K562 (cell line): ENCODE measurements around the gene SIGLEC1. TPM values are rescaled to one million over a fixed set of nuclear protein-coding genes. Genes with fewer than 3 reads are reported as not detected.
A peak's percentile ranks its signal among the peaks of the same experiment; 100 is the strongest.

Source experiments
- ATAC-seq: fragments of 200-7000 bp; cut with Tn5 transposase; 3 replicates; pipeline ENCODE4 v1.9.1; 2020; ENCODE audit warnings: moderate library complexity
- BruUV-seq: library from RNA; stranded (reverse); fragments of 400-500 nt; replicated peaks from 2 replicates; lab custom pipeline; 2021; lab: Mats Ljungman, UMichigan
- CTCF ChIA-PET: fragments of 300-600 bp; formaldehyde crosslinking; extraction: SDS; loops from one replicate; lab custom pipeline; 2021; ENCODE audit warnings: low intra/inter-chr PET ratio; lab: Yijun Ruan, JAX
- POLR2A ChIA-PET: fragments of 300-600, 350-650 bp; sonication (Branson Sonifier 250); formaldehyde crosslinking; extraction: SDS; loops from one replicate; lab custom pipeline; 2021; ENCODE audit warnings: antibody characterized with exemption, inconsistent platforms; lab: Yijun Ruan, JAX
- DNase-seq, 4 experiments: peaks; one replicate each; pipeline versions ENCODE4 v3.0.0 to v3.0.0-alpha.2; 2011 to 2018; ENCODE audit warnings: low spot score in 3 of 4, mixed read lengths in 3 of 4; ENCODE audit errors: extremely low read depth in 1 of 4
- FAIRE-seq: peaks from 2 replicates; lab custom pipeline; 2011; peaks lifted over from hg19 to GRCh38; lab: Jason Lieb, UNC
- H2AFZ ChIP-seq: 2 replicates; pipeline ENCODE4 v1.6.0; 2011; ENCODE audit warnings: low read depth, low read length, control low read depth, inconsistent platforms
- H3K27ac ChIP-seq: fragments of 200-600 bp; 3 replicates; pipeline ENCODE4 v1.8.0; 2011; ENCODE audit warnings: low read depth, mild to moderate bottlenecking, control low read depth, inconsistent platforms, low read length, moderate library complexity, mixed read lengths; ENCODE audit errors: extremely low read depth
- H3K27me3 ChIP-seq, 2 experiments: fragments of 300-600 bp in 1 of 2; 2 replicates in 1 of 2; 3 replicates in 1 of 2; pipeline versions ENCODE4 v1.6.0 to v1.8.0; 2011; ENCODE audit warnings: inconsistent platforms in 2 of 2, low read length in 2 of 2, mild to moderate bottlenecking in 1 of 2, mixed read lengths in 1 of 2, moderate library complexity in 1 of 2; ENCODE audit not compliant: control insufficient read depth in 2 of 2, insufficient read depth in 2 of 2
- H3K36me3 ChIP-seq: fragments of 300-600 bp; 3 replicates; pipeline ENCODE4 v1.8.0; 2011; ENCODE audit warnings: mild to moderate bottlenecking, low read length, inconsistent platforms; ENCODE audit not compliant: control insufficient read depth, insufficient read depth
- H3K4me1 ChIP-seq, 2 experiments: fragments of 200-600 bp in 1 of 2; replicated peaks in 1 of 2; 2 replicates in 1 of 2; 3 replicates in 1 of 2; pipeline versions ENCODE4 v1.5.1 to v1.8.0; 2011; ENCODE audit warnings: inconsistent platforms in 2 of 2, low read length in 2 of 2, mild to moderate bottlenecking in 1 of 2, mixed read lengths in 1 of 2, moderate library complexity in 1 of 2; ENCODE audit not compliant: control insufficient read depth in 2 of 2, insufficient read depth in 2 of 2
- H3K4me2 ChIP-seq: 2 replicates; pipeline ENCODE4 v1.6.1; 2011; ENCODE audit warnings: low read length, control low read depth, inconsistent platforms, mixed read lengths; ENCODE audit not compliant: insufficient read depth
- H3K4me3 ChIP-seq: fragments of 200-600 bp; sonication (generic), shearing (Covaris generic); 2 replicates; pipeline ENCODE4 v1.5.1; 2016; ENCODE audit warnings: control low read depth, inconsistent platforms
- H3K79me2 ChIP-seq: fragments of 200-600 bp; 3 replicates; pipeline ENCODE4 v1.8.0; 2011; ENCODE audit warnings: low read length, inconsistent platforms; ENCODE audit not compliant: control insufficient read depth, insufficient read depth
- H3K9ac ChIP-seq, 2 experiments: 2 replicates each; pipeline versions ENCODE4 v1.6.0 to v1.6.1; 2011; ENCODE audit warnings: low read depth in 2 of 2, low read length in 2 of 2, control low read depth in 1 of 2, inconsistent platforms in 1 of 2, mild to moderate bottlenecking in 1 of 2, mixed read lengths in 1 of 2; ENCODE audit not compliant: insufficient read depth in 1 of 2
- H3K9me1 ChIP-seq: one replicate; pipeline ENCODE4 v1.6.0; 2011; ENCODE audit warnings: inconsistent platforms, mild to moderate bottlenecking, low read length, moderate library complexity; ENCODE audit not compliant: control insufficient read depth, insufficient read depth
- H3K9me3 ChIP-seq: replicated peaks from 2 replicates; pipeline ENCODE4 v1.5.1; 2011; ENCODE audit warnings: low read depth, low read length, inconsistent platforms; ENCODE audit not compliant: control insufficient read depth, insufficient read depth
- H4K20me1 ChIP-seq: replicated peaks from 2 replicates; pipeline ENCODE4 v1.6.1; 2011; ENCODE audit warnings: low read length, inconsistent platforms, mixed read lengths; ENCODE audit not compliant: control insufficient read depth, insufficient read depth
- MYBL2 ChIP-seq, 2 experiments: fragments of 450-650 bp in 1 of 2; sonication (generic) in 1 of 2; formaldehyde crosslinking in 1 of 2; IDR thresholded peaks; 2 replicates each; pipeline versions ENCODE4 v1.6.1 to v1.8.1; 2017 to 2022; ENCODE audit warnings: borderline replicate concordance in 1 of 2, inconsistent platforms in 1 of 2, low read depth in 1 of 2, mild to moderate bottlenecking in 1 of 2, missing genetic modification reagents in 1 of 2, moderate library complexity in 1 of 2
- NFE2 ChIP-seq: IDR thresholded peaks from 2 replicates; pipeline ENCODE4 v1.6.1; 2014; ENCODE audit warnings: antibody characterized with exemption, low read depth
- ZNF76 ChIP-seq: fragments of 250-450 bp; sonication (Bioruptor Pico); IDR thresholded peaks from 2 replicates; pipeline ENCODE4 v1.4.0; 2020; ENCODE audit warnings: mild to moderate bottlenecking, moderate library complexity, borderline replicate concordance
- WGBS: fragments of 100-300 bp; shearing (Covaris generic); methylation state at CpG from one replicate; pipeline ENCODE4 v1.1.6; 2016; ENCODE audit warnings: low coverage, mixed read lengths; ENCODE audit not compliant: insufficient coverage; ENCODE audit errors: missing lambda C conversion rate; 5-methylcytosine and 5-hydroxymethylcytosine counted together
- in situ Hi-C: fragments of 300-500 bp; cut with MboI; formaldehyde crosslinking; loops from 4 replicates; pipeline ENCODE4 v1.15.0; 2018; ENCODE audit warnings: inconsistent platforms, mixed read lengths
- intact Hi-C: fragments of 100-400 bp; cut with micrococcal nuclease; formaldehyde crosslinking; loops from 2 replicates; pipeline ENCODE4 v1.14.2; 2022
- polyA plus RNA-seq, 8 experiments: library from polyadenylated mRNA; depleted of rRNA in 4 of 8; stranded (reverse) in 5 of 8; unstranded in 3 of 8; fragments of >200 nt; fragmentation: Nextera tagmentation in 2 of 8; fragmentation: Illumina TruSeq in 1 of 8; extraction: Ambion mirVana in 2 of 8; extraction: Trizol in 1 of 8; gene quantifications; 2 replicates each; pipeline versions ENCODE4 v1.2.1 to v1.2.3, GENCODE V29; 2011 to 2014; ENCODE audit warnings: inconsistent platforms in 1 of 8, missing spikeins in 1 of 8
- total RNA-seq, 7 experiments: library from RNA; depleted of rRNA in 6 of 7; stranded (reverse); fragments of >200 nt in 6 of 7; fragmentation: Illumina TruSeq in 2 of 7; extraction: Trizol in 2 of 7; gene quantifications; 2 replicates each; pipeline versions ENCODE4 v1.2.1 to v1.2.3, GENCODE V29; 2011 to 2021; ENCODE audit warnings: low replicate concordance in 1 of 7
- TF ChIP-seq, protein P1 (sequence below): sonication (generic); formaldehyde crosslinking; IDR thresholded peaks from 2 replicates; pipeline ENCODE4 v1.8.0; 2022; ENCODE audit warnings: missing genetic modification reagents, mild to moderate bottlenecking, moderate library complexity, borderline replicate concordance

The SIGLEC1 gene
- total and polyA plus RNA-seq, 9 of the 15 experiments (the other 6 are each of a cell fraction or from before 2014, with no cell fraction given): 0.05 to 0.07 TPM; not detected in 7

- intact Hi-C loops (no loop called here), in situ Hi-C loops (no loop called here)
- no peaks in the 10 kb centered on the region for H3K9me3 ChIP-seq
- H3K36me3 ChIP-seq: no peaks in the 10 kb centered on the region
- no peak for FAIRE-seq
- H3K4me3 ChIP-seq: no peak overlapping the region
- H3K4me1 ChIP-seq: peaks cover 0 to 26% of the 10 kb centered on the region in 2 experiments; a peak in 3 of 5 replicates
- CTCF ChIA-PET: no interaction called here
- H3K79me2 ChIP-seq: no peaks in the 10 kb centered on the region
- BruUV-seq: no TSS peak
- no peak overlapping the region; a peak in 1 of 4 replicates for H3K9ac ChIP-seq
- no peak overlapping the region for H2AFZ ChIP-seq
- H3K27me3 ChIP-seq: peaks cover 0 to 5% of the 10 kb centered on the region in 2 experiments; a peak in 3 of 5 replicates
- POLR2A ChIA-PET: no interaction called here
- H3K4me2 ChIP-seq: no peak overlapping the region
- DNase-seq: no peak
- TF ChIP-seq NFE2: no peak
- TF ChIP-seq ZNF76: no peak
- no peaks in the 10 kb centered on the region for H3K9me1 ChIP-seq
- H4K20me1 ChIP-seq: no peaks in the 10 kb centered on the region
- no peak for ATAC-seq
- no peak overlapping the region for H3K27ac ChIP-seq
- WGBS: 46% methylated on average over 11 of the region's 16 CpGs
Observed at GRCh38 chr20:3691306-3691705, 21.1 kb downstream of the SIGLEC1 start.

- Histone ChIP-seq H3K36me3 (no peaks in the 10 kb centered on the region), H3K4me1 (peaks cover 0 to 26% of the 10 kb centered on the region in 2 experiments; a peak in 3 of 5 replicates), H3K4me2 (no peak overlapping the region), H3K79me2 (no peaks in the 10 kb centered on the region), H3K27me3 (peaks cover 0 to 5% of the 10 kb centered on the region in 2 experiments; a peak in 3 of 5 replicates), H3K4me3 (no peak overlapping the region), H2AFZ (no peak overlapping the region), H3K27ac (no peak overlapping the region), H4K20me1 (no peaks in the 10 kb centered on the region), H3K9me3 (no peaks in the 10 kb centered on the region), H3K9ac (no peak overlapping the region), H3K9me1 (no peaks in the 10 kb centered on the region)
- no TSS peak for BruUV-seq
- CTCF ChIA-PET: no interaction called here
- ATAC-seq (no peak), DNase-seq (no peak), FAIRE-seq (no peak)
- TF ChIP-seq, protein P1, sequence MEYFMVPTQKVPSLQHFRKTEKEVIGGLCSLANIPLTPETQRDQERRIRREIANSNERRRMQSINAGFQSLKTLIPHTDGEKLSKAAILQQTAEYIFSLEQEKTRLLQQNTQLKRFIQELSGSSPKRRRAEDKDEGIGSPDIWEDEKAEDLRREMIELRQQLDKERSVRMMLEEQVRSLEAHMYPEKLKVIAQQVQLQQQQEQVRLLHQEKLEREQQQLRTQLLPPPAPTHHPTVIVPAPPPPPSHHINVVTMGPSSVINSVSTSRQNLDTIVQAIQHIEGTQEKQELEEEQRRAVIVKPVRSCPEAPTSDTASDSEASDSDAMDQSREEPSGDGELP (CRISPR knock-in tag): peak; percentile 40; the same call in 1 of the 2 replicates
- no peak for TF ChIP-seq MYBL2 (IDR thresholded peaks at IDR 0.05; ENCODE audit: low read depth)
- TF ChIP-seq MYBL2 (CRISPR knock-in tag; IDR thresholded peaks at IDR 0.05; ENCODE audit: borderline replicate concordance): no peak
- in situ Hi-C loops: no loop called here
- WGBS: 35% methylated on average over 2 of the region's 3 CpGs
- intact Hi-C loops: no loop called here
- POLR2A ChIA-PET: no interaction called here
Observed at GRCh38 chr20:3690413-3690812, 22.0 kb downstream of the SIGLEC1 start.
